Nucleus accumbens (tissue), 56 donors: ENCODE data around the gene FAM240A.

Experiments used
- DNase-seq, 56 donors: peaks; one replicate each; lab custom pipeline; 2025; lab: John Stamatoyannopoulos, UW

The FAM240A gene

DNA sequence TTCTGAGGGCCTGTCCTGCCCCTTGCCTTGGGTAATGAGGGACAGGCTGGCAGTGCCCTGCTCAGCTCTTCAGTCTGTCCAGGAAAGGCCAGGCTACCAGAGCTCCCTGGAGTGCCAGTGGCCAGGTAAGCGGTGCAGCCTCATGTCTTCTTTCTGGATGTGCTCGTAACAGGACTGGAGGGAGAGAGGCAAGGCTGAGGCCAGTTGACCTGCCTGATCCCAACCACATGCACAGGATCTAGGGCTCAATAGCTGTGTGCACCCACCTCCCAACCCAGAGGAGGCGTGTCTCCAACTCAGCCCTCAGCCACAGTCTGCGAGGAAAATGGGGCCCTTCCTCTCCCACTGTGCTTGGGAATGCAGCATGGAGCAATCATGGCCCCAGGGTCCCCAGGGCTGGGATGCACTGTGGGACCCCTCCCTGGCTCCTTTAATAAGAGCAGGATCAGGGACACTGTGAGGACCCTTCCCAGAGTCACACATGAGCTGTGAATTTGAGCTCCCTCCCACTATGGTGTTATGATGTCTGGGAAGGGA, 58.6 kb downstream of the FAM240A start:
- DNase-seq: no peak

DNA sequence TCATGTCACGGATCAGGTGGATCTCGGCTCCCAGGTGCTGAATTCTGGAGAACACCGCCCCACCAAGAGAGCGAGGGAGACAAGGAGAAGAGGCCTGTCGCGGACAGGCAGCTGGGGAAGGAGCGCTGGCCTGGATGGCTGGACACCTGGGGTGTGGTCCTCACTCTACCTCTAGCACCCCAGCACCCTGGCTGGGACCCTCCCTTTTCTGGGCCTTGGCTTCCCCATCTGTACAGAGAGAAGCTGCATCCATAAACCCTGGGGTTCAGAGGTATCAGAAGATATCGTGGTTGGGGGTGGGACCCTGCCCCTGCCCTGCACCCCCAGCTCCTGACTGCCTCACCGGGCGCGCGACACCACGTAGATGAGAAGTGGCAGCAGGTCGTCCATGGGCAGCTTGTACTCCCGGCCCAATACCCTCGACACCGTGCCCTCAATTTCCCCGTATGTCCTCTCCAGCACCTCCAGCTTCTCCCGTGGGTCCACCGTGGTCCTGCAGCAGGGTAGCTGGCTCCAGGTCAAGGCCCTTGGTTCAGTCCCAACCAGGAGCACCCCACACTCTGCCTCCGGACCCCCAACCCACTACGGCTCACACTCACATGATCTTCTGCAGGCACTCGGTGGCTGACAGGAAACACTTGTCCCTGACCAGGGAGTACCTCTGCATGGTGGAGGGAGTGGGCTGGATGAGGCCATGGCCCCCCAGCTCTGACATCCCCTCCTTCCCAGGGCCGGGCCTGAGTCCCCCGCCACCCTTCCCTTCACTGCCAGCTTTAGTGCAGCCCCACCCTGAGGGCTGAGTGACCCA, 59.4 kb downstream of the FAM240A start:
- no peak for DNase-seq

DNA sequence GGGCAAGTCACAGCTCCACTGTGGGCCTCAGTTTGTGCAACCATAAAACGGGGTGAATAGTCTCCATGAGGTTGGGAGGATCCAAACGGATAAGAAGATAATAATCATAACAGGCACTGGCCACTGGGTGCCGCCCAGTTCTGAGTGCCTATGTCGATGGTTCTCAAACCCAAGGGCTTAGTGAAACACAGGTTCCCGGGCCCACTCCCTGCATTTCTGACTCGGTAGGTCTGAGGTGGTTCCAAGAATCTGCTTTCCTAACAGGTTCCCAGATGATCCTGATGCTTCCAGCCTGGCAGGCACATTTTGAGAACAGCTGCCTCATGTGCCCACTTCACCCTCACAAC, 60.0 kb downstream of the FAM240A start:
- DNase-seq: no peak

DNA sequence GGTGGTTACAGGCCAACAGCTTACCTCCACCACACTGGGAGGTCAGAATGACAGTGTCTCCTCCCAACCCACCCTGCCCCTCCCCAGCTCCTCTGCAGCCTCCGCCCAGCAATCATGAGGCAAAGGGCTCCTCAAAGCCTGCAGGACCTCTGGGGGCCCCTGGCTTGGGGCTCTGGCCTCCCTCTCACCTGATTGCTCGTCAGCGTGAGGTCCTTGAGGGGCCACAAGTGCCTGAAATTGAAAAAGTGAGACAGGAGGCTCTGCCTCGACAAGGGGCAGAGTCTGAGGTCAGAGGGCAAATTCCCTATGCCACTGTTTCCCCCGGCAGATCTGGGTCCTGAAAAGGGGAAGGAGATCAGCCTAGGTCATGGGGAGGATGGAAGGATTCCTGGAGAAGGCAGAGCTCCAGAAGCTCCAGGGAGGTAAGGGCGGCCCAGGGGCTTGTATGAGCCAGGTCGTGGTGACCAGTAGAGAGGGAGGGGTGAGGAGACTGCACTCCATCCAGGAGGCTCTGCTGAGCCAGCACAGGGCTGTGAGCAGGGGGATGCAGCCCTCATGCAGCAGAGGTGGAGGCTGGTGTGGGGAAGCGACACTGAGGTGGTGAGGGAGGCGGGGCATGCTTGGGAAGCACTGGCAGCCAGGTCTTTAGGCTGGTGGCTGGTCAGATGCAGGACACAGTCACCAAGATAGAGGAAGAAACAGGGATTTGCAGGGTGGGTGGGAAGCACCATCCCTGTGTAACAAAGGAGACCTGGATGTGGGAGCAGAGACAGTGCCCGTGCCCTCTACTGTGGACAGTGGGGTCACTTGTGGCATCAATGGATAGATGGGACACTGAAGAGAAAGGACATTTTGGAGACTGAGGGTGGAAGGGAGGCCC, 61.1 kb downstream of the FAM240A start:
- DNase-seq: no peak

DNA sequence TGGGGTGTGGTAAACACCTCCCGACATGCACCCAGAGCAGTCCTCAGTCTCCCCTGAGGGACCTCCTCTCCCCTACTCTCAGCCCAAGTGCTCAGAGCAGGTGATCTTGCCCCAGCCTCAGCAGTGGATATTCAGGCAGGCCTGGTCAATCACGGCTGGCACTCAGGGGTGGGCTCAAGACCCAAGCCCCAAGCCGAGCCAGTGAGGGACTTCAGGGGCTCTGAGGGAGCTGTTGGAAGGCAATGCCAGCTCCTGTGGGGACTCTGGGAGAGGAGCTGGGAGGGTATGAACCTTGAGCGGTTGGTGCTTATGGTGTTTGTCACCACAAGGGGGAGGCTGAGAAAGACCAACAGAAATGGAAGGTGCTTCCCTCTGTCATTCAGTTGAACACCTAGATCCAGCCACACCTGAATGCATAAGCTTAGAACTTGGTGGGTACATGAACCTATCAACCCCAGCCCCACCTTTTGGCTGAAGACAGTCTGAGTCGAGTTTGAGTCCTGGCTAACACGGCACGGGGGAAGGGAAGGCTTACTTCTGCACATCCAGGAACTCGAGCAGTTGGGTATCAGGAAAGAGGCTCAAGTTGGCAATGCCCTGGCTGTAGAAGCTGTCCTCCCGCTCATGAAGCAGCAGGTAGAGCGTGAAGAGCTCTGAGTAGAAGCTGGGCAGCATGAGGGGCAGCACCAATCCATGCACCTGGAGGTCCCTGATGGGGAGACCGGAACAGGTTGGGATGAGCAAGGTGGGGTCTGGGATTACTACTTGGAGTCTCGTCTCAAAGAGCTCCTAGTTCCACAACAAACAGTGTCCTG, 61.9 kb downstream of the FAM240A start:
- no peak for DNase-seq

DNA sequence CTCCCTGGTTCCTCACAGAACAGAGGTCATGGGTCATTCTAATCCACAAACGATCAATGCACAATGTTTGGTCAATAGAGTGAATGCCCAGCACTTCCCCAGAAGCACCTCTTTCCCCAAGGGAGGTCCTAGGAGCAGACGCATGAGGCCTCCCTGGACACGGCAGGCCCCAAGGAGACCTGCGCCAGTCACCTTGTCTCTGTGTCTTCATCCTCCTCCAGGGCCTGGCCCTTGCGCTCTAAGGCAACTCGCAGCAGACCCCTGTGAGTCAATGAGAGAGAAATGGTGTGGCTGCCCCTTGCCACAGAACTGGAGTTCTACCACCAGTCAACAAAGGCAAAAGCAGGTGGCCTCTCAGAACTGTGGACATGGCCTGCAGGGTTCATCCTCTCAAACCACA, 63.1 kb downstream of the FAM240A start:
- DNase-seq: no peak
